Neural cell (in vitro differentiated cells): Measurements from ENCODE around the gene KRTAP4-1. TPM values are rescaled to one million over a fixed set of nuclear protein-coding genes. Genes with fewer than 3 reads are reported as not detected.
"Not testable (repeated sequence)": the region's sequence is repeated elsewhere in the genome, so short reads cannot be mapped to it uniquely, and the experiment has no call there.

Source experiments
- H2AFZ ChIP-seq: fragments of 200-600, 300-800 bp; sonication (generic), shearing (Covaris generic); 2 replicates; pipeline ENCODE4 v1.6.0; 2014; ENCODE audit warnings: low read depth, mild to moderate bottlenecking, antibody characterized with exemption, low read length, moderate library complexity
- H3F3A ChIP-seq: fragments of 200-600 bp; shearing (Covaris generic); 2 replicates; pipeline ENCODE4 v1.6.1; 2016; ENCODE audit warnings: mild to moderate bottlenecking, moderate library complexity, mixed read lengths, antibody characterized with exemption, low read length; ENCODE audit not compliant: insufficient read depth, poor library complexity, severe bottlenecking
- H3K27ac ChIP-seq: fragments of 200-600, 300-800 bp; sonication (generic), shearing (Covaris generic); 2 replicates; pipeline ENCODE4 v1.5.1; 2014; ENCODE audit warnings: mild to moderate bottlenecking, low read length, moderate library complexity
- H3K27me3 ChIP-seq: fragments of 300-800, 200-600 bp; sonication (generic), shearing (Covaris generic); 2 replicates; pipeline ENCODE4 v1.6.0; 2014; ENCODE audit warnings: mild to moderate bottlenecking, low read depth, low read length, moderate library complexity; ENCODE audit not compliant: insufficient read depth
- H3K36me3 ChIP-seq: fragments of 300-800, 200-600 bp; sonication (generic), shearing (Covaris generic); 2 replicates; pipeline ENCODE4 v1.5.1; 2014; ENCODE audit warnings: mild to moderate bottlenecking, antibody characterized with exemption, low read length, moderate library complexity; ENCODE audit not compliant: insufficient read depth
- H3K4me2 ChIP-seq: fragments of 300-800, 200-600 bp; sonication (generic), shearing (Covaris generic); 2 replicates; pipeline ENCODE4 v1.6.0; 2014; ENCODE audit warnings: mild to moderate bottlenecking, low read length
- H3K4me3 ChIP-seq: fragments of 300-800, 200-600 bp; sonication (generic), shearing (Covaris generic); 2 replicates; pipeline ENCODE4 v1.5.1; 2014; ENCODE audit warnings: mild to moderate bottlenecking, low read length, moderate library complexity
- H3K79me2 ChIP-seq: fragments of 200-600 bp; shearing (Covaris generic); replicated peaks from 2 replicates; pipeline ENCODE4 v1.6.0; 2014; ENCODE audit warnings: mild to moderate bottlenecking, low read length, moderate library complexity; ENCODE audit not compliant: insufficient read depth
- H3K9ac ChIP-seq: fragments of 300-800, 200-600 bp; sonication (generic), shearing (Covaris generic); 2 replicates; pipeline ENCODE4 v1.6.1; 2016; ENCODE audit warnings: mild to moderate bottlenecking, low read length, mixed read lengths
- H3K9me2 ChIP-seq: fragments of 200-600 bp; shearing (Covaris generic); 2 replicates; pipeline ENCODE4 v1.6.1; 2016; ENCODE audit warnings: mild to moderate bottlenecking, low read length, mixed read lengths; ENCODE audit not compliant: insufficient read depth
- H3K9me3 ChIP-seq: fragments of 200-600, 300-800 bp; sonication (generic), shearing (Covaris generic); 2 replicates; pipeline ENCODE4 v1.6.1; 2016; ENCODE audit warnings: mild to moderate bottlenecking, mixed run types, low read length, moderate library complexity, mixed read lengths
- H4K20me1 ChIP-seq: fragments of 200-600 bp; shearing (Covaris generic); 2 replicates; pipeline ENCODE4 v1.6.1; 2016; ENCODE audit warnings: mild to moderate bottlenecking, mixed run types; ENCODE audit not compliant: insufficient read depth
- CTCF ChIP-seq: fragments of 450-650 bp; IDR thresholded peaks from 2 replicates; pipeline ENCODE4 v1.5.1; 2014; ENCODE audit warnings: antibody characterized with exemption, mild to moderate bottlenecking, moderate library complexity; ENCODE audit not compliant: poor library complexity, severe bottlenecking
- EP300 ChIP-seq: fragments of 450-650 bp; conservative IDR thresholded peaks from 2 replicates; pipeline ENCODE4 v1.6.1; 2014; ENCODE audit warnings: antibody characterized with exemption, mild to moderate bottlenecking, moderate library complexity; ENCODE audit not compliant: poor library complexity, severe bottlenecking
- EZH2 ChIP-seq: fragments of 200-600, 300-800 bp; shearing (Covaris generic), sonication (generic); IDR thresholded peaks from 2 replicates; pipeline ENCODE4 v1.6.1; 2014; ENCODE audit warnings: antibody characterized with exemption, low read length, borderline replicate concordance, mild to moderate bottlenecking; ENCODE audit not compliant: insufficient read depth, poor library complexity, severe bottlenecking
- MXI1 ChIP-seq: fragments of 450-650 bp; conservative IDR thresholded peaks from 2 replicates; pipeline ENCODE4 v1.6.1; 2014; ENCODE audit warnings: antibody characterized with exemption, mild to moderate bottlenecking; ENCODE audit not compliant: poor library complexity, severe bottlenecking
- POLR2AphosphoS5 ChIP-seq: IDR thresholded peaks from 2 replicates; pipeline ENCODE4 v1.6.1; 2012
- RAD21 ChIP-seq: fragments of 450-650 bp; conservative IDR thresholded peaks from 2 replicates; pipeline ENCODE4 v1.6.1; 2014; ENCODE audit warnings: antibody characterized with exemption, mild to moderate bottlenecking, moderate library complexity
- REST ChIP-seq: IDR thresholded peaks from 2 replicates; pipeline ENCODE4 v1.6.1; 2012; ENCODE audit warnings: borderline replicate concordance
- SMC3 ChIP-seq: fragments of 450-650 bp; conservative IDR thresholded peaks from 2 replicates; pipeline ENCODE4 v1.6.1; 2014; ENCODE audit warnings: antibody characterized with exemption, mild to moderate bottlenecking, moderate library complexity; ENCODE audit not compliant: poor library complexity
- TAF1 ChIP-seq: IDR thresholded peaks from 2 replicates; pipeline ENCODE4 v1.6.1; 2012; ENCODE audit warnings: low read depth
- polyA plus RNA-seq: library from polyadenylated mRNA; depleted of rRNA; stranded (reverse); fragments of >200 nt; gene quantifications from 2 replicates; pipeline ENCODE4 v1.2.3, GENCODE V29; 2014

Gene KRTAP4-1
- polyA plus RNA-seq, 1 donor from 2014 or later, result not detected

- Histone ChIP-seq H3K79me2 (no peaks in the 10 kb centered on the region), H3K27ac (no peak within 1 kb of the TSS), H4K20me1 (no peaks in the 10 kb centered on the region), H3K9me2 (no peaks in the 10 kb centered on the region), H3K9ac (no peak within 1 kb of the TSS), H3K4me3 (no peak within 1 kb of the TSS), H3K9me3 (no peaks in the 10 kb centered on the region), H3F3A (no peaks in the 10 kb centered on the region), H3K36me3 (no peaks in the 10 kb centered on the region), H3K4me2 (no peak within 1 kb of the TSS), H3K27me3 (no peaks in the 10 kb centered on the region), H2AFZ (no peak within 1 kb of the TSS)
- TF ChIP-seq REST, result no peak
- TF ChIP-seq MXI1, result no peak
- TF ChIP-seq EP300, result no peak
- TF ChIP-seq SMC3, result no peak
- no peak for TF ChIP-seq POLR2AphosphoS5
- no peak for TF ChIP-seq RAD21
These were observed 35.1 kb downstream of the KRTAP4-1 start, which contains the start of gene KRTAP4-5 for GRCh38 chr17:41149652-41149985. Gene KRTAP4-5 (minus strand): TSS chr17:41149825. CDS start chr17:41149767, 58 bp downstream.

DNA sequence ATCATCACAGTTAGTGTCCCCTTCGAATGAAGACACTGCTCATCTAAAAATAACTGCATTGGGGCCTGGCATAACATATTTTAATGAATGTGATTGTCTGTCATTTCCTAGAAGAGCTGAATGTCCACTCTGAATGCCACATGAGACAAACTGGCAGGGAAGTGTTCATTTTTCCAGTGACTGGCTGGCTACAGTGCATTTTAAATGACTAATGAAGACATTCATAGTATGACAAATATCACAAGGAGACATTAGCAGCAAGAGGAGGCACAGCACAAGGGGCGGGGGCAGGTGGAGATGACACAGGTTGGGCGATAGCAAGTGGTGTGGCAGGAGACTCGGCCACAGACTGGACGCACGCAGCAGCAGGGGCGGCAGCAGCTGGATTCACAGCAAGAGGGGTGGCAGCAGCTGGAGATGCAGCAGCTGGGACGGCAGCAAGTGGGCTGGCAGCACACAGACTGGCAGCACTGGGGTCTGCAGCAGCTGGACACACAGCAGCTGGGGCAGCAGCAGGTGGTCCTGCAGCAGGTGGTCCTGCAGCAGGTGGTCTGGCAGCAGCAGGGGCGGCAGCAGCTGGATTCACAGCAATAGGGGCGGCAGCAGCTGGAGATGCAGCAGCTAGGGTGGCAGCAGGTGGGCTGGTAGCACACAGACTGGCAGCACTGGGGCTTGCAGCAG, 35.6 kb downstream of the KRTAP4-1 start:
- not testable (repeated sequence) for H3K27me3 ChIP-seq, H3K27ac ChIP-seq, H3K9me2 ChIP-seq, H3K36me3 ChIP-seq, H3F3A ChIP-seq, H3K4me3 ChIP-seq, H3K4me2 ChIP-seq, H2AFZ ChIP-seq, H4K20me1 ChIP-seq, H3K79me2 ChIP-seq, H3K9ac ChIP-seq, H3K9me3 ChIP-seq

GRCh38 chr17:41147531-41148204, 37.0 kb downstream of the KRTAP4-1 start:
- Histone ChIP-seq H3K9me3 (no peaks in the 10 kb centered on the region), H3K9ac (no peak overlapping the region), H3K4me2 (no peak overlapping the region), H3K4me3 (no peak overlapping the region), H4K20me1 (no peaks in the 10 kb centered on the region), H3K36me3 (no peaks in the 10 kb centered on the region), H3K79me2 (no peaks in the 10 kb centered on the region), H3K9me2 (no peaks in the 10 kb centered on the region), H2AFZ (no peak overlapping the region), H3K27ac (no peak overlapping the region), H3K27me3 (no peaks in the 10 kb centered on the region), H3F3A (no peaks in the 10 kb centered on the region)
- TF ChIP-seq EZH2 (no peak), CTCF (no peak), TAF1 (no peak), EP300 (no peak), SMC3 (no peak), POLR2AphosphoS5 (no peak), REST (no peak), RAD21 (no peak), MXI1 (no peak)
